Large intestine (tissue), 12 donors: ENCODE measurements around the gene TMEM151B. TPM values are rescaled to one million over a fixed set of nuclear protein-coding genes. Genes with fewer than 3 reads are reported as not detected.

Experiments
- DNase-seq, 2 donors: peaks; one replicate each; pipeline versions ENCODE4 v3.0.0 to v3.0.0-alpha.2; 2013
- H3K27ac ChIP-seq: one replicate; pipeline ENCODE4 v1.5.1; 2013; ENCODE audit warnings: low read length
- H3K27me3 ChIP-seq: 2 replicates; pipeline ENCODE4 v1.6.1; 2013; ENCODE audit warnings: low read length; ENCODE audit not compliant: control insufficient read depth, insufficient read depth
- H3K36me3 ChIP-seq: 2 replicates; pipeline ENCODE4 v1.6.1; 2013; ENCODE audit warnings: low read length; ENCODE audit not compliant: control insufficient read depth, insufficient read depth
- H3K4me1 ChIP-seq: one replicate; pipeline ENCODE4 v1.6.1; 2013; ENCODE audit warnings: low read length; ENCODE audit not compliant: control insufficient read depth, insufficient read depth
- H3K4me3 ChIP-seq: one replicate; pipeline ENCODE4 v1.5.1; 2013; ENCODE audit warnings: low read length
- H3K9me3 ChIP-seq: one replicate; pipeline ENCODE4 v1.6.1; 2013; ENCODE audit warnings: mild to moderate bottlenecking, low read depth, low read length, moderate library complexity; ENCODE audit not compliant: control insufficient read depth
- WGBS: methylation state at CpG from one replicate; pipeline ENCODE4 v1.1.5; 2013; ENCODE audit warnings: low lambda C conversion rate; ENCODE audit not compliant: insufficient coverage; 5-methylcytosine and 5-hydroxymethylcytosine counted together
- long read RNA-seq, 11 donors: transcript quantifications; one replicate each; lab custom pipeline, GENCODE V29; 2026
- polyA plus RNA-seq: library from polyadenylated mRNA; unstranded; fragments of 120-200 nt; gene quantifications from one replicate; pipeline ENCODE4 v1.2.1, GENCODE V29; 2013

The TMEM151B gene
- 3.2 TPM for polyA plus RNA-seq
- long read RNA-seq, donor 1: 0 reads
- long read RNA-seq, donor 2, full-length matches to known transcripts: 1 of 1 reads
- long read RNA-seq, donor 2, partial matches to known transcripts: 0 of 1 reads
- long read RNA-seq, donor 2, other reads (novel, unspliced or antisense): 0 of 1 reads
- long read RNA-seq, donor 3: 0 reads
- long read RNA-seq, donor 4: 0 reads
- long read RNA-seq, donor 5, full-length matches to known transcripts: 1 of 1 reads
- long read RNA-seq, donor 5, partial matches to known transcripts: 0 of 1 reads
- long read RNA-seq, donor 5, other reads (novel, unspliced or antisense): 0 of 1 reads
- long read RNA-seq, donor 6, full-length matches to known transcripts: 1 of 1 reads
- long read RNA-seq, donor 6, partial matches to known transcripts: 0 of 1 reads
- long read RNA-seq, donor 6, other reads (novel, unspliced or antisense): 0 of 1 reads
- long read RNA-seq, donor 7, full-length matches to known transcripts: 1 of 1 reads
- long read RNA-seq, donor 7, partial matches to known transcripts: 0 of 1 reads
- long read RNA-seq, donor 7, other reads (novel, unspliced or antisense): 0 of 1 reads
- long read RNA-seq, donor 8: 0 reads
- long read RNA-seq, donor 9: 0 reads
- long read RNA-seq, donor 10: 0 reads
- long read RNA-seq, donor 11: 0 reads

DNA sequence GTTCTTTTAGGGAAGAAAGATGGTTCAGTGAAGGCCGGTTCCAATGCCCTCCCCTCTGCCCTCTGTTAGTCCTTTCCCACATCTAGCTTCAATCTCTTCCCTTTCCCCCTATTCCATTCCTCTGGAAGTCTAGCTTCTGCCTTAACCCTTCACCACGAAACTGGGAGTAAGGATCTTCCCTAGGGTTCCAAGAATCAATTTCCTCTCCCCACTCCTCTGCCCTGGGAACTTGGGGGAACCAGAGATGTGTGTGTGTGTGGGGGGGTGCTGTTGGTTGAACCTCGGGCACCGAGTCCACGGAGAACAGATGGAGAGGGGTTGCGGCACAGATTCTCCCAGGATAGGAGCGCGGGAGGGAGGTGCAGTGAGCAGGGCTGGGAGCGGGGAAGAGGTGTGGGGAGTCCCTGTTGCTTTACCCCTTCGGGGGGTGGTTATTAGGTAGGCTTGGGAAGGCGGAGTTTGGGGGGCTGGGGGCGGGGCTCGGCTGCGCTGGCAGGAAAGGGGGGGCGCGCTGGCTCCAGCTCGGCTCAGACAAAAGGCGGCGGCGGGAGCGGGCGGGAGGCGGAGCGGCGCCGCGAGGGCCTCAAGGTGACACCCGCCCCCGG, at the start of gene TMEM151B:
TSS of gene TMEM151B (plus strand) at position 530 of the 605 bp plus-strand sequence. CDS start 293 bp downstream, outside the sequence.
- Histone ChIP-seq H3K4me3 (no peak within 1 kb of the TSS), H3K4me1 (no peaks in the 10 kb centered on the region), H3K36me3 (no peaks in the 10 kb centered on the region), H3K27me3 (peaks cover 62% of the 10 kb centered on the region), H3K9me3 (peaks cover 1% of the 10 kb centered on the region), H3K27ac (no peak within 1 kb of the TSS)
- WGBS: no CpG with 5 or more reads among the region's 29 CpGs
- DNase-seq: no peak

DNA sequence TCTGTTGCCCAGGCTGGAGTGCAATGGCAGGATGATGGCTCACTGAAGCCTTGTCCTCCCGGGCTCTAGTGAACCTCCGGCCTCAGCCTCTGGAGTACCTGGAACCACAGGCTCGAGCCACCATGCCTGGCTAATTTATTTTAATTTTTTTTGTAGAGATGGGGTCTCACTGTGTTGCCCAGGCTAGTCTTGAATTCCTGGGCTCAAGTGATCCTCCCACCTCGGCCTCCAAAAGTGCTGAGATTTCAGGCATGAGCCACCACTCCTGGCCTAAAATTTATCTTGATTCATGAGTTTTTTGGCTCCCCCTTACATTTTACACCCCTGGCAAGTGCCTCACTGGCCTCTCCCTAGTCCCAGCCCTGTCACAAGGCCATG, 49.3 kb upstream of the TMEM151B start:
- peaks cover 2% of the 10 kb centered on the region for H3K9me3 ChIP-seq
- H3K4me1 ChIP-seq: peaks cover 61% of the 10 kb centered on the region
- peaks cover 2% of the 10 kb centered on the region for H3K27me3 ChIP-seq
- no peaks in the 10 kb centered on the region for H3K36me3 ChIP-seq
- no peak overlapping the region for H3K4me3 ChIP-seq
- no CpG with 5 or more reads among the region's 4 CpGs for WGBS
- no peak for DNase-seq
- peak overlapping the region; percentile 19 for H3K27ac ChIP-seq

DNA sequence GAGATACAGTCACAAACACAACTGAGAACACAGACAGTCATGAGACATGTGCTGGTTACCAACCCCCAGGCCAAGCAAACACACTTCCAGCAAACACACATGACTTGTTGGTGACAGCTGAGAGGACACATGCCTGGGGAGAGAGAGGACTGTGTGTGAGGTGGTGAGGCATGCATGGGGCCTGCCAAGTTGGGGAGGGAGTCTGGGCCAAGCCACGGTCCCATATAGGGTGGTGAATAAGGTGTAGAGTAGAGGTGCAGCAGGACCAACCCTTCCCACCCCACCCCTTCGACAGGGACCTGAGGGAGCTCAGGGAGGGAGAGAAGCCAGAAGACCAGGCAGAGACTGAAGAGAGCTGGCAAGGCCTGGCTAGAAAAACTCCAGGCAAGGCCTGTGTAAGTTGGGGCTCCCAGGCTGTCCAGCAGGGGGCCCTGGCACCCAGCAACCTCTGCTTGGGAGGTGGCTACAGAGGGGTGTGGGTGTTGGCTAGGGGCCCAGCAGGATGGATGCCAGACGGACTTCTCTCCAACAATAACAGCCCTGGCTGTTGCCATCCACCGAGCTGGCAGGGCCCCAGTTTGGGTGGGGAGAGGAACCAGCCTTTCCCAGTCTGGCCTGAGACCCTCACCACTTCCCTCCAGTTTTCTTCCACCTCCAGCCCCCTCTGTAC, 48.8 kb upstream of the TMEM151B start:
- H3K27ac ChIP-seq: peak overlapping the region; percentile 42
- H3K27me3 ChIP-seq: peaks cover 2% of the 10 kb centered on the region
- WGBS: no CpG with 5 or more reads among the region's 4 CpGs
- peaks cover 65% of the 10 kb centered on the region for H3K4me1 ChIP-seq
- no peaks in the 10 kb centered on the region for H3K36me3 ChIP-seq
- H3K4me3 ChIP-seq: no peak overlapping the region
- peaks cover 2% of the 10 kb centered on the region for H3K9me3 ChIP-seq
- DNase-seq: peak; percentile 78 to 83

DNA sequence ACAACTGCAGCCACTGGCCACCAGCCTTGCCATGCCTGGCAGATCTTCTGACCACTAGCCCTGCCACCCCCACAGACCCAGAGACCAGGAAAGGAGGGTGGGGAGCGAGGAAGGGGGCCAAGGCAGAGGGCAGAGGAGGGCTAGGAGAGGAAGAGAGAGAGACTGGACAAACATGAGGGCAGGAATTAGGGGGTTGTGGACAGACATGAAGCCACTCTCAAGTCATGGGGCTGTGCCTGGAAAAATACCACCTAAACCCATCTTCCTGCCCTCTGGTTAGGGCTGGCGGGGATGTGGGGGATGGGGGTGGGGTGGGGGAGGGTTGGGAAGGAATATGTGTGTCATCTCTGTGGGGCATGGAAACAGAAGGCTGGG, 48.3 kb upstream of the TMEM151B start:
- Histone ChIP-seq H3K27ac (peak overlapping the region; percentile 42), H3K9me3 (peaks cover 2% of the 10 kb centered on the region), H3K4me1 (peaks cover 65% of the 10 kb centered on the region), H3K27me3 (peaks cover 2% of the 10 kb centered on the region), H3K36me3 (no peaks in the 10 kb centered on the region), H3K4me3 (no peak overlapping the region)
- no peak for DNase-seq
- WGBS: no CpG with 5 or more reads among the region's 2 CpGs

DNA sequence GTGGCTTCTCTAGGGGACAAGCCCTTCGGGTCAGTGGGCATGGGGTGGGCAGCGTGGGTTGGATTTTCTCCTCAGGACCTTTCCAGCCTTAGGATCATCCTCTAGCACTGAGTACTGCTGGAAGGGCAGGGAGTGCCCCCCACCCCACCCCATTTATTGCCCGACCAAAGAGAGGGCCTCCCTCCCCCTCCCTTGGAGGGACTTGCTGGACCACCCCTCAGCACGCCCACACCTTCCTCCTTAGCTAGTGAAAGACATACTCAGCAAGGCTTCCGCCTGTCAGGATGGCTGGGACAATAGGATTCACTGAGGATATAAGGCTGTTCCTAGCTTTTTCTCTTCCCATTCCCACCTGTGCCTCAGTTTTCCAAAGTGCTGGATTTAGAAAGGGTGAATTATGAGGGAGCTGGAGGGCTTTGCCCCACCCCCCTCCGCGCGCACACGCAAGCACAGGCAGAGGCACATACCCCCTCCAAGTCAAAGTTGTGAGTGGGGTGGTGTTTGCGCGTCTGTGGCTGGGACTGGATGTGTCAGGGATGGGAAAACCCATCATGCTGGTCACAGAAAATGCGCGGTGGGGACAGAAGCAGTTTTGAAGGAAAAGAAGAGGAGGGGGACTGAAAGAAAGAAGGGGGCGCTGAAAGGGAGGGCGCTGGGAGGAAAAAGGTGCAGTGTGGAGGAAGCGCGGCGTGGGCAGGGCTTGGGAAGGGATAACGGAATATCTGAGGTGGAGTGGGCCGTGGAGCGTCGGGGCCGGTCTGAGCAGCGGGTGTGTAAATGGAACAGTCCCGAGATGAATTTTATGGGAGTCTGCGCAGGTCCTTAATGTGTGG, 47.5 kb upstream of the TMEM151B start:
- H3K27me3 ChIP-seq: peaks cover 2% of the 10 kb centered on the region
- no peaks in the 10 kb centered on the region for H3K9me3 ChIP-seq
- peak overlapping the region; percentile 26 for H3K27ac ChIP-seq
- H3K36me3 ChIP-seq: no peaks in the 10 kb centered on the region
- WGBS: 19% methylated on average over 4 of the region's 26 CpGs
- peak overlapping the region; percentile 37 for H3K4me3 ChIP-seq
- no peak for DNase-seq
- H3K4me1 ChIP-seq: peaks cover 70% of the 10 kb centered on the region

DNA sequence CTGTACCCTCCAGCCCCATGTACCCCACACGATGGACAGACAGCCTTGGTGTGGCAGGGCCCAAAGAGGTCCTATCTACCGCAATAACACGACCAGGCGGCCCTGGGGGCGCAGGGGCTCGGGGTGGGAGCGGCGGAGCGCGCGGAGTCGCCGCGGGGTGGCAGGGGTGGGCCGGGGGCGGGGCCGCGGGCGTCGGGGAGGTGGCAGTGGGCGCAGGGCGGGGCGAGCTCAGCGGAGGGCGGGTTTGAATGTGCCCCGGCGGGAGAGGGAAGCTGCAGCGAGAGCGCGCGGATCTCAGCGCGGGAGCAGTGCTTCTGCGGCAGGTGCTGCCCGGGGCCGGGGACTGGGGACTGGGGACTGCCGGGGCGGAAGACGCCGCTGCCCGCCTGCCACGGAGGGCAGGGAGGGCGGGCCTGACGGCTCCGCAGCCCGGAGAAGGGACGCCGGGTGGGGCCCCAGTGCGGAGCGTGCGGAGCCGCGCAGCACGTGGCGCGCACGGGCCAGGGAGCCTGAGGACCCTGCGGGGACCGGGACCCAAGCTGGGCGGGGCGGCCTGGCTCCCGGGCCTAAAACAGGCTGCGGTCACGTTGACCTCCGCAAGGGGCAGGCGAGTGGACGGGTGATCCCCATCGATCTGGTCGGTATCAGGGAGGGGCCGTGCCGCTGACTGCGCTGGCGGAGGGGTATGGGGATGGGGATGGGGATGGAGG, 46.8 kb upstream of the TMEM151B start, which contains the start of gene SLC29A1:
TSS of gene SLC29A1 (plus strand) at position 277 of the 710 bp plus-strand sequence. CDS start 3,719 bp downstream, outside the sequence.
- Histone ChIP-seq H3K9me3 (no peaks in the 10 kb centered on the region), H3K4me3 (peak within 1 kb of the TSS; percentile 37), H3K4me1 (peaks cover 72% of the 10 kb centered on the region), H3K27ac (peak within 1 kb of the TSS; percentile 26), H3K36me3 (peaks cover 4% of the 10 kb centered on the region), H3K27me3 (peaks cover 2% of the 10 kb centered on the region)
- no CpG with 5 or more reads among the region's 73 CpGs for WGBS
- peak in 1 of 2 donors; percentile 72 for DNase-seq

DNA sequence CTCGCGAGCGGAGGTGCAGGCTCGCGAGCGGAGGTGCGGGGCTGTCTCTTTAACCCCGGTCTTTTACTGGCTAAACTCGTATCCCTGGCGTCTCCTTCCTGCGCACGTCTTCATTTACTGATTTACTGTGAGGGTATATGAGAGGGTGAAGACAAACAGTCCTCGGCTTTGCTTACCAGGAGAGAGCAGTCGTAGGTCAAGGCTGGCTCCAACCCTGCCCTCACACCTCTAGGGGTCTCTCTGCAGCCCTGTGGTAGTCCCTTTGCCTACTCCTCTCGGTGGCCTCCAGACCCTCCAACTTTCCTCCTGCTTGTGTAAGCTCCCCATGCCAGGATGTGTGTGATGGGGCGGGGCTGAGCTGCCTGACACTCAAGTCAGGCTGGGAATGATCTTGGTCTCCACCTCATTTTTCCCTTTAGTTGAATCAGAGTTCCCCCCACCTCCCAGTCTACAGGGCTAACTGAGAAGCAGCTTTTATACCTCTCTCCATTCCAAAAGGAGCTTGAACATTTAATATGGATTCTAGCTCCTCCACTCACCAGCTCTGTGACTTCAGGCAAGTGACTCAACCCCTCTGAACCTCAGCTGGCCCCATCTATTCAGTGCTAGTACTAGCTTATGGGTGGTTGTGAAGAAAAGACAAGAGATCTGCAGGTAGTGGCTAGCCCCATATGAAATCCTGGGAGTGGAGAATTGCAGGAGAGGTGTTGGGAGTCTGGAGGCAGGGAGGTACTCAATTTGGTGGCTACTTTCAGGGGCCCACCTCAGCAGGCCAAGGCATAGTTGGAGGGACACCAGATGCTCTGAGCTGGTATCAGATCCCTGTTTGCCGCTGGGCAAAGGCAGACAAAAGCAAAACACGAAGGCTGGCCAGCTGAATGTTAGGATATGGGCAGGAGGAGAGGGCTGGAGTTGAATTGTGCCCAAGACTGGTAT, 46.0 kb upstream of the TMEM151B start:
- Histone ChIP-seq H3K4me3 (peak overlapping the region; percentile 37), H3K36me3 (peaks cover 9% of the 10 kb centered on the region), H3K27ac (peak overlapping the region; percentile 13), H3K9me3 (no peaks in the 10 kb centered on the region), H3K27me3 (peaks cover 2% of the 10 kb centered on the region), H3K4me1 (peaks cover 67% of the 10 kb centered on the region)
- DNase-seq: peak in 1 of 2 donors; percentile 56
- 67% methylated on average over 1 of the region's 18 CpGs for WGBS

DNA sequence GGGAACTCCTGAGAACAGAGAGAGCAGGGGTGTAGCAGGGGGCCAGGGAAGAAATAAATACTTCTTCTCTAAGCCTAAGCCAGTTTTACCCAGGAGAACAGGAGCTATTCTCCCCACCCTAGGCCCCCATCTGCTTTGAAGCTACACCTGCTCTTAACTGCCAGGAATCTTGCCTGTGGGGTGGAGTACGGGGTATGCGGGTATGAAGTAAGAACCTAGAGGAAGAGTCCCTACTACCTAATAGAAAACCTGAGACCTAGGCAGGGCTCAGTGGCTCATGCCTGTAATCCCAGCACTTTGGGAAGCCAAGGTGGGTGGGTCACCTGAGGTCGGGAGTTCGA, 45.3 kb upstream of the TMEM151B start:
- H3K27me3 ChIP-seq: peaks cover 2% of the 10 kb centered on the region
- H3K9me3 ChIP-seq: no peaks in the 10 kb centered on the region
- WGBS: no CpG with 5 or more reads among the region's 4 CpGs
- no peak overlapping the region for H3K4me3 ChIP-seq
- no peak overlapping the region for H3K27ac ChIP-seq
- peaks cover 66% of the 10 kb centered on the region for H3K4me1 ChIP-seq
- peak in 1 of 2 donors; percentile 35 for DNase-seq
- peaks cover 12% of the 10 kb centered on the region for H3K36me3 ChIP-seq
